Measurements from ENCODE around the gene PLVAP.

The PLVAP gene

GRCh38 chr19:17359905-17360800 lies 17.0 kb downstream of the PLVAP start:
- no peak for DNase-seq (ENCODE audit: low read depth in 1 of 2, low spot score in 1 of 2)
- no peak for TF ChIP-seq JUND (IDR thresholded peaks at IDR 0.05; ENCODE audit: low read depth)

GRCh38 chr19:17358395-17358794 lies 18.7 kb downstream of the PLVAP start:
- no peak for DNase-seq (ENCODE audit: low read depth in 1 of 2, low spot score in 1 of 2)
- no peak for TF ChIP-seq JUND (IDR thresholded peaks at IDR 0.05; ENCODE audit: low read depth)
- in situ Hi-C loops (cut with HindIII; ENCODE audit: low pct_unique_long_range_greater_than_20kb, low sequenced_read_pairs), result no loop called here

More at GRCh38 chr19:17359905-17360800, 17.0 kb downstream of the PLVAP start:
- in situ Hi-C loops (cut with HindIII; ENCODE audit: low pct_unique_long_range_greater_than_20kb, low sequenced_read_pairs), result no loop called here

- no peak for TF ChIP-seq JUND (IDR thresholded peaks at IDR 0.05; ENCODE audit: low read depth)
- no peak for DNase-seq (ENCODE audit: low read depth in 1 of 2, low spot score in 1 of 2)
- in situ Hi-C loops (cut with HindIII; ENCODE audit: low pct_unique_long_range_greater_than_20kb, low sequenced_read_pairs), result no loop called here
Observed at GRCh38 chr19:17357724-17358123, 19.4 kb downstream of the PLVAP start.

DNA sequence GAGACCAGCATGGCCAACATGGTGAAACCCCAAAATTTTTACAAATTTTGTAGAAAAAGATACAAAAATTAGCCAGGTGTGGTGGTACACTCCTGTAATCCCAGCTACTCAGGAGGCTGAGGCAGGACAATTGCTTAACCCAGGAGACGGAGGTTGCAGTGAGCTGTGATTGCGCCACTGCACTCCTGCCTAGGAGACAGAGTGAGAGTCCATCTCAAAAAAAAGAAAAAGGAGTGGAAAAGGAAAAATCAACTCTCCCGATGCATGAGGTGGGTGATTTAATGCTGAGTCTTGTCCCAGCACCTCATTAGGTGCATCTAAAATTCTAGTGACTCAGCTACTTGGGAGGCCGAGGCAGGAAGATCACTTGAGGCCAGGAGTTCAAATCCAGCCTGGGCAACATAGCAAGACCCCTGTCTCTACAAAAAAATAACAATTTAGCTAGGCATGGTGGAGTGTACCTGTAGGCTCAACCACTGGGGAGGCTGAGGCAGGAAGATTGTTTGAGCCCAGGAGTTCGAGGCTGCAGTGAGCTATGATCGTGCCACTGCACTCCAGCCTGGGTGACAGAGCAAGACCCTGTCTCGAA lies 20.0 kb downstream of the PLVAP start:
- no peak for DNase-seq (ENCODE audit: low read depth in 1 of 2, low spot score in 1 of 2)
- in situ Hi-C loops (cut with HindIII; ENCODE audit: low pct_unique_long_range_greater_than_20kb, low sequenced_read_pairs), result no loop called here
- no peak for TF ChIP-seq JUND (IDR thresholded peaks at IDR 0.05; ENCODE audit: low read depth)

DNA sequence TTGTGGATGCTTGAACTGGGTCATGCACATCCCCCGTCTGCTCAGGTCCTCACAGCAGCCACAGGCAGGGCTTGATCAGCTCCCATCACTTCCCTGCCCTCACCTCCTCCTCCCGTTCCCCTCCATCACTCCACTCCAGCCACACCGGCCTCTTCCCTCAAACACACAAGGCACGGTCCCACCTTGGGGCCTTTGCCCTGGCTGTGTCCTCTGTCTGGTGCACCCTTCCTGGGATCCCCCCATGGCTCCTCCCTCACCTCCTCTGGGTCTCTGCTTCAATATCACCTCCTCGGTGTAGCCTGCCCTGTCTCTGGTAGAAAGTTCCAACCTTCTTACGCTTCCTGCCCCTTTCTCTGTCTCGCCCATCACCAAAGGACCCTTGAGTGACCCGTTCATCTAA lies 23.8 kb downstream of the PLVAP start:
- in situ Hi-C loops (cut with HindIII; ENCODE audit: low pct_unique_long_range_greater_than_20kb, low sequenced_read_pairs), result no loop called here
- no peak for TF ChIP-seq JUND (IDR thresholded peaks at IDR 0.05; ENCODE audit: low read depth)

GRCh38 chr19:17352608-17353280 lies 24.4 kb downstream of the PLVAP start:
- in situ Hi-C loops (cut with HindIII; ENCODE audit: low pct_unique_long_range_greater_than_20kb, low sequenced_read_pairs), result no loop called here
- DNase-seq (ENCODE audit: low read depth in 1 of 2, low spot score in 1 of 2), result no peak
- no peak for TF ChIP-seq JUND (IDR thresholded peaks at IDR 0.05; ENCODE audit: low read depth)

More for the DNA sequence above, 23.8 kb downstream of the PLVAP start:
- DNase-seq (ENCODE audit: low read depth in 1 of 2, low spot score in 1 of 2), result no peak

GRCh38 chr19:17351815-17352435 lies 25.2 kb downstream of the PLVAP start:
- in situ Hi-C loops (cut with HindIII; ENCODE audit: low pct_unique_long_range_greater_than_20kb, low sequenced_read_pairs), result no loop called here
- no peak for DNase-seq (ENCODE audit: low read depth in 1 of 2, low spot score in 1 of 2)
- no peak for TF ChIP-seq JUND (IDR thresholded peaks at IDR 0.05; ENCODE audit: low read depth)

- no peak for DNase-seq (ENCODE audit: low read depth in 1 of 2, low spot score in 1 of 2)
- in situ Hi-C loops (cut with HindIII; ENCODE audit: low pct_unique_long_range_greater_than_20kb, low sequenced_read_pairs), result no loop called here
- no peak for TF ChIP-seq JUND (IDR thresholded peaks at IDR 0.05; ENCODE audit: low read depth)
Observed at GRCh38 chr19:17348700-17349099, 28.4 kb downstream of the PLVAP start.

DNA sequence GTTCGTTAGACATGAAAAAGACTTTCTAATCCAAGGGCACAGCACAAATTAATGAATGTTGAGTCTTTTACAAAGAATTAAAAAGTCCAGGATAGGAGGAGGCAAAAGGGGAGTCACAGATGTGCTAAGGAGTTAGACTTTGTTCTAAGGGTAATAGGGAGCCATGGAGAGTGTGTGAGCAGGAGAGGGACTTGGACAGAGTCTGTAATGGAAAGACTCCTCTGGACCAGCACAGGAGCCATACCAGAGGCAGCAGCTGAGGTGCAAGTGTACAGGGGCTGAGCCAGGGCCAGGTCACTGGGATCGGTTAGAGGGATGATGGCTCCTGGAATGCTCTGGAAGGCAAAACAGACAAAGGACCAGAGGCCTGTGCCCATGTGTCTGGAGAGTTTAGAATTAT lies 29.3 kb downstream of the PLVAP start:
- no peak for DNase-seq (ENCODE audit: low read depth in 1 of 2, low spot score in 1 of 2)
- in situ Hi-C loops (cut with HindIII; ENCODE audit: low pct_unique_long_range_greater_than_20kb, low sequenced_read_pairs), result no loop called here
- TF ChIP-seq JUND (IDR thresholded peaks at IDR 0.05; ENCODE audit: low read depth), result no peak

DNA sequence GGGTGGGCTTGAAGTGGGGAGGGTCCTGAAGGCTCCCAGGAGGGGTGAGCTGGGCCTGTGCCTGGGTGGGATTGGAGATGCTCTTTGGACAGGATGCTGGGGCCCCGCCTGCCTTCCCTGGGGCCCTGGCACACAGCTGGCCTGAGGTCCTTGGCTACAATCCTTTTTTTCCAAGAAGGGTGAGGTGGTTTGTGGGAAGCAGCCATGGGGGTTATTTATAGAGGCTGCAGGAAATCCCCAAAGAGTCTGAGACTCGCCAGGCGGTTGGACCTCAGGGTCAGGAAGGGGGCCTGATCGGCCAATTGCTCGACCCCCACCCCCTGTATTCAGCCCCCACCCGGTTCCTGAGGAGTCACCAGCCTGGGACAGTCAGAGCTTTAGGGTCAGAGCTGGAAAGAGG lies 29.8 kb downstream of the PLVAP start:
- no peak for TF ChIP-seq JUND (IDR thresholded peaks at IDR 0.05; ENCODE audit: low read depth)
- no peak for DNase-seq (ENCODE audit: low read depth in 1 of 2, low spot score in 1 of 2)
- in situ Hi-C loops (cut with HindIII; ENCODE audit: low pct_unique_long_range_greater_than_20kb, low sequenced_read_pairs), result no loop called here

DNA sequence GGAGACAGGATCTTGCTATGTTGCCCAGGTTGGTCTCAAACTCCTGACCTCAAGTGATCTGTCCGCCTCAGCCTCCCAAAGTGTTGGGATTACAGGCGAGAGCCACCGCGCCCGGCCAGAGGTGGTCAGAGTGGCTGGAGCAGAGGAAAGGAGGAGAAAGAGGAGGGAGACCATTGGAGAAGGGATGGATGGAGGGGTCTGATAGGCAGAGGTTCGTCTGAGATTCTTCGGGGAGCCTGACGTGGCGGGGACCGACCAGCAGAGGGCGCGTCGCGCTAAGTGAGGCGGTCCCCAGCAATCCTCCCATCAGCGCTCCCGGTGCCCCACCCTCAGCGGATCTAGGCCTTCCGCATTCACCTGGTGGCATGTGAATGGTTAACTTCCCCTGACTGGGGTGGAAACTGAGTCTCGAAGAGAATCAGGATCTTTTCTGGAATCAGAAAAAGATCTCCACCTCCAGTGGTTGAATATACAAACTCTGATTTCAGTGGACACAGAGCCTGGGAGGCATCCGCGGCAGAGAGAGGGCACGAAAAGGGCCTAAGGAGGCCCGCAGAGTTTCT lies 31.0 kb downstream of the PLVAP start:
- in situ Hi-C loops (cut with HindIII; ENCODE audit: low pct_unique_long_range_greater_than_20kb, low sequenced_read_pairs), result no loop called here
- DNase-seq (ENCODE audit: low read depth in 1 of 2, low spot score in 1 of 2), result peak; percentile 59 to 65

DNA sequence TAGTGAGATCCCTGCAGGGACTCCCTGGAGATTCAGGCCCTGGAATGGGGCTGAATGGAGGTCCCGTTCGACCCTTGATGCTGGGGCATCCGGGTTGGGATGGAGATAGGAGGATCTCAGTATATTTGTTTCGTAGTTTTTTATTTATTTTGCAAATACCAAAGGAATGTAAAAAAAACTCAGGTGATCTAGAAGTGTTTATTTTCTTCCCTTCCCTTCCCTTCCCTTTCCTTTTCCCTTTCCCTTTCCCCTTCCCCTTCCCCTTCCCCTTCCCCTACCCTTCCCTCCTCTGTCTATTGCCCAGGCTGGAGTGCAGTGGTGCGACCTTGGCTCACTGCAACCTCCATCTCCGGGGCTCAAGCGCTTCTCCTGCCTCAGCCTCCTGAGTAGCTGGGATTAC lies 35.3 kb downstream of the PLVAP start:
- TF ChIP-seq JUND (IDR thresholded peaks at IDR 0.05; ENCODE audit: low read depth), result no peak

More for the DNA sequence above, 31.0 kb downstream of the PLVAP start:
- TF ChIP-seq JUND (IDR thresholded peaks at IDR 0.05; ENCODE audit: low read depth), result no peak

More for the DNA sequence above, 35.3 kb downstream of the PLVAP start:
- DNase-seq (ENCODE audit: low read depth in 1 of 2, low spot score in 1 of 2), result no peak
- in situ Hi-C loops (cut with HindIII; ENCODE audit: low pct_unique_long_range_greater_than_20kb, low sequenced_read_pairs), result no loop called here
